GM23338 (cell line): ENCODE measurements around the gene C1QTNF1. TPM values are rescaled to one million over a fixed set of nuclear protein-coding genes. Genes with fewer than 3 reads are reported as not detected.

Source experiments
- ATAC-seq: fragments of 200-7000 bp; cut with Tn5 transposase; 3 replicates; pipeline ENCODE4 v1.9.1; 2020
- DNase-seq: peaks from one replicate; pipeline ENCODE4 v3.0.0-alpha.2; 2015; ENCODE audit warnings: low spot score
- H2AFZ ChIP-seq: fragments of 200-600 bp; sonication (generic); 2 replicates; pipeline ENCODE4 v1.8.0; 2016; ENCODE audit warnings: antibody characterized with exemption, mild to moderate bottlenecking, moderate library complexity
- H3F3A ChIP-seq: fragments of 200-600 bp; sonication (generic); replicated peaks from 2 replicates; pipeline ENCODE4 v1.8.0; 2017; ENCODE audit warnings: antibody characterized with exemption, mixed run types, low read depth
- H3K27ac ChIP-seq: fragments of 200-600 bp; sonication (generic); 2 replicates; pipeline ENCODE4 v1.6.1; 2016; ENCODE audit warnings: low read depth
- H3K27me3 ChIP-seq: fragments of 200-600 bp; sonication (generic); 2 replicates; pipeline ENCODE4 v1.8.0; 2016; ENCODE audit warnings: mild to moderate bottlenecking, mixed run types, moderate library complexity; ENCODE audit not compliant: insufficient read depth
- H3K36me3 ChIP-seq: fragments of 200-600 bp; sonication (generic); 2 replicates; pipeline ENCODE4 v1.8.0; 2016; ENCODE audit warnings: mild to moderate bottlenecking; ENCODE audit not compliant: insufficient read depth
- H3K4me1 ChIP-seq: fragments of 200-600 bp; sonication (generic); 2 replicates; pipeline ENCODE4 v1.8.0; 2016; ENCODE audit warnings: mild to moderate bottlenecking, moderate library complexity; ENCODE audit not compliant: insufficient read depth
- H3K4me2 ChIP-seq: fragments of 200-600 bp; sonication (generic); 2 replicates; pipeline ENCODE4 v1.7.1; 2017; ENCODE audit warnings: mixed run types
- H3K4me3 ChIP-seq: fragments of 200-600 bp; sonication (generic); 2 replicates; pipeline ENCODE4 v1.6.1; 2016; ENCODE audit warnings: mixed run types
- H3K79me2 ChIP-seq: fragments of 200-600 bp; sonication (generic); replicated peaks from 2 replicates; pipeline ENCODE4 v1.8.0; 2017; ENCODE audit warnings: mild to moderate bottlenecking; ENCODE audit not compliant: insufficient read depth
- H3K9me2 ChIP-seq: fragments of 200-600 bp; sonication (generic); 2 replicates; pipeline ENCODE4 v1.8.0; 2017; ENCODE audit not compliant: insufficient read depth
- H4K20me1 ChIP-seq: fragments of 200-600 bp; sonication (generic); replicated peaks from 2 replicates; pipeline ENCODE4 v1.8.0; 2017; ENCODE audit warnings: mild to moderate bottlenecking; ENCODE audit not compliant: insufficient read depth
- H3K27ac Mint-ChIP-seq: 2 replicates; pipeline ENCODE4 v1.8.0; 2020; ENCODE audit warnings: inconsistent platforms, mild to moderate bottlenecking, moderate library complexity, mixed read lengths
- H3K27me3 Mint-ChIP-seq: 3 replicates; pipeline ENCODE4 v1.8.0; 2022; ENCODE audit warnings: low read depth, mild to moderate bottlenecking, moderate library complexity, mixed read lengths, inconsistent platforms; ENCODE audit not compliant: insufficient read depth, poor library complexity
- H3K36me3 Mint-ChIP-seq: 3 replicates; pipeline ENCODE4 v1.8.0; 2021; ENCODE audit warnings: low read depth, mild to moderate bottlenecking, inconsistent platforms, moderate library complexity, mixed read lengths
- H3K4me1 Mint-ChIP-seq: 3 replicates; pipeline ENCODE4 v1.8.0; 2020; ENCODE audit warnings: mild to moderate bottlenecking, inconsistent platforms, mixed read lengths
- H3K4me3 Mint-ChIP-seq: 3 replicates; pipeline ENCODE4 v1.8.0; 2021; ENCODE audit warnings: moderate library complexity, mild to moderate bottlenecking, inconsistent platforms, mixed read lengths
- H3K9me3 Mint-ChIP-seq: 3 replicates; pipeline ENCODE4 v1.8.0; 2020; ENCODE audit warnings: moderate library complexity, mild to moderate bottlenecking, inconsistent platforms, mixed read lengths
- CTCF ChIP-seq, 2 experiments: fragments of 200-600 bp in 1 of 2; sonication (generic) in 1 of 2; conservative IDR thresholded peaks; 2 replicates each; pipeline versions ENCODE4 v1.5.1 to v1.6.1; 2016 to 2017; ENCODE audit warnings: antibody characterized with exemption in 2 of 2, low read depth in 2 of 2, mild to moderate bottlenecking in 2 of 2, moderate library complexity in 1 of 2
- EZH2 ChIP-seq: fragments of 200-600 bp; sonication (generic); IDR thresholded peaks from one replicate; pipeline ENCODE4 v1.8.0; 2017; ENCODE audit warnings: antibody characterized with exemption, mild to moderate bottlenecking, low read depth; ENCODE audit not compliant: unreplicated experiment
- JUNB ChIP-seq: IDR thresholded peaks from one replicate; pipeline ENCODE4 v1.6.1; 2016; ENCODE audit warnings: antibody characterized with exemption; ENCODE audit not compliant: unreplicated experiment
- NANOG ChIP-seq: IDR thresholded peaks from 2 replicates; pipeline ENCODE4 v1.6.1; 2016; ENCODE audit warnings: antibody characterized with exemption, borderline replicate concordance
- POLR2AphosphoS5 ChIP-seq: IDR thresholded peaks from 2 replicates; pipeline ENCODE4 v1.6.1; 2016; ENCODE audit warnings: antibody characterized with exemption, low read depth
- REST ChIP-seq: IDR thresholded peaks from one replicate; pipeline ENCODE4 v1.6.1; 2018; ENCODE audit warnings: antibody characterized with exemption; ENCODE audit not compliant: unreplicated experiment
- STAT1 ChIP-seq: IDR thresholded peaks from one replicate; pipeline ENCODE4 v1.6.1; 2016; ENCODE audit warnings: antibody characterized with exemption; ENCODE audit not compliant: unreplicated experiment
- ZNF462 ChIP-seq: fragments of 250-450 bp; sonication (Bioruptor Pico); IDR thresholded peaks from 2 replicates; pipeline ENCODE4 v1.5.0; 2020; ENCODE audit warnings: mild to moderate bottlenecking, moderate library complexity
- polyA plus RNA-seq: library from polyadenylated mRNA; unstranded; fragments of >200 nt; fragmentation: Nextera tagmentation; extraction: Ambion mirVana; gene quantifications from 2 replicates; pipeline ENCODE4 v1.2.1, GENCODE V29; 2016
- total RNA-seq: library from RNA; depleted of rRNA; stranded (reverse); fragments of >200 nt; shearing (Covaris generic); gene quantifications from 2 replicates; pipeline ENCODE4 v1.2.3, GENCODE V29; 2014

Gene C1QTNF1
- total and polyA plus RNA-seq, 2 experiments from 2014 or later: 1.1 to 1.9 TPM

- TF ChIP-seq REST: no peak
- TF ChIP-seq JUNB: no peak
Observed at GRCh38 chr17:79090443-79091225, 66.7 kb downstream of the C1QTNF1 start (continued).

GRCh38 chr17:79091226-79091670 is 67.3 kb downstream of the C1QTNF1 start:
- Mint-ChIP-seq H3K4me1 (peaks cover 7% of the 10 kb centered on the region), H3K27ac (no peak overlapping the region), H3K27me3 (peaks cover 5% of the 10 kb centered on the region), H3K9me3 (no peaks in the 10 kb centered on the region), H3K36me3 (peaks cover 3% of the 10 kb centered on the region; the same call in 1 of the 3 replicates), H3K4me3 (no peak overlapping the region)
- Histone ChIP-seq H3F3A (no peaks in the 10 kb centered on the region), H3K4me2 (no peak overlapping the region), H3K36me3 (no peaks in the 10 kb centered on the region), H3K4me3 (no peak overlapping the region), H3K27ac (no peak overlapping the region), H3K79me2 (no peaks in the 10 kb centered on the region), H3K4me1 (no peaks in the 10 kb centered on the region), H3K9me2 (no peaks in the 10 kb centered on the region), H2AFZ (no peak overlapping the region), H4K20me1 (no peaks in the 10 kb centered on the region), H3K27me3 (no peaks in the 10 kb centered on the region)
- no peak for DNase-seq
- no peak for ATAC-seq
- TF ChIP-seq REST: no peak
- TF ChIP-seq ZNF462 (CRISPR knock-in tag): no peak
- no peak; the same call in 1 of the 2 replicates for TF ChIP-seq POLR2AphosphoS5
- TF ChIP-seq JUNB: no peak
- TF ChIP-seq EZH2: no peak
- no peak for TF ChIP-seq NANOG
- TF ChIP-seq CTCF (conservative IDR thresholded peaks at IDR 0.05; ENCODE audit: low read depth in 2 of 2): no peak
- TF ChIP-seq STAT1: no peak
